Panc1 (cell line): ENCODE data around the gene HNF4A.

Experiments used
- POLR2AphosphoS5 ChIP-seq: IDR thresholded peaks from 2 replicates; pipeline ENCODE4 v1.6.1; 2012; ENCODE audit warnings: mild to moderate bottlenecking, low read depth, low read length, moderate library complexity
- TF ChIP-seq, protein P1 (sequence below): fragments of 450-650 bp; IDR thresholded peaks from 2 replicates; pipeline ENCODE4 v1.5.1; 2017; ENCODE audit warnings: mild to moderate bottlenecking
- TF ChIP-seq, protein P2 (sequence below), 2 experiments: IDR thresholded peaks; 2 replicates each; pipeline ENCODE4 v1.6.1; 2011 to 2012; ENCODE audit warnings: low read depth in 2 of 2, control low read depth in 1 of 2, low read length in 1 of 2, mild to moderate bottlenecking in 1 of 2, moderate library complexity in 1 of 2; ENCODE audit not compliant: insufficient read depth in 1 of 2

DNA sequence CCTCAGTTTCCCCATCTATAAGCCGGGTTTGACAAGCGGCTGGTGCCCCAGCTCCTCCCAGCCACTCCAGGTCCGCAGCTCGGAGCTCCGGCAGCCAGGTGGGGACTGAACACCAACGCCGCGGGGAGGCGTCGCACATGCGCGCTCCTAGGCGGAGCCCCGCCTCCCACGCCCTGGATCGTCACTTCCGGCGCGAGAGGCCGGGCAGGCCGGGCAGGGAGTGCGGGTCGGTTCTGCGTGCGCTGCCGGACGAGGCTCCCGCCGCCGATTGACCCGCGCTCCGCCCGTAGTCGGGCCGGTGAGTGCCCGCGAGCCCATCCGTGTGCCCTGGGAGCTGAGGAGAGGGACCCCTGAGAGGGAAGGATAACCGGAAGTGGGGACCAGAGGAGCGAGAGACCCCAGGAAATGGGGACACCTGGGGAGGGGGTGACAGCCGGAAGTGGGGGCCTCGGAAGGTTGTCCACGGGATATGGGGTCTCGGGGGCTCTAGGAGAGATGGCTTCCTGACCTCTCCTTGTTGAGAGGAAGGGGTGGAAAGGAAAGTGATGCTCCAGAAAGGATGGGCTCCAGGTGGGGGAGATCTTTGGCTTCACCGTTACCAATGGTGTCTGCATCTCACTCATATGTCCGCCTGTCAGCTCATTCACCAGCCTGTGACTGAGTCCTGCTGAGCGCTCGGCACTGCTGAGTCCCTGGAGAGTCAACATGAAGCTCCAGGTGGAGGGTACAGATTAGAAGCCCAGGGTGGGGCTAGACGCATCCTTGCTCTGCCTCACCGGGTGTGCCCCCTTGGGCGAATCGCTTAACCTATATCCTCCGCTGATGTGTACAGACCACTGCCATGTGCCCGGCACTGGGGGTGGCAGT is 120.4 kb downstream of the HNF4A start, which contains the start of gene TTPAL:
- peak; percentile 95 for TF ChIP-seq POLR2AphosphoS5
- TF ChIP-seq, protein P1, sequence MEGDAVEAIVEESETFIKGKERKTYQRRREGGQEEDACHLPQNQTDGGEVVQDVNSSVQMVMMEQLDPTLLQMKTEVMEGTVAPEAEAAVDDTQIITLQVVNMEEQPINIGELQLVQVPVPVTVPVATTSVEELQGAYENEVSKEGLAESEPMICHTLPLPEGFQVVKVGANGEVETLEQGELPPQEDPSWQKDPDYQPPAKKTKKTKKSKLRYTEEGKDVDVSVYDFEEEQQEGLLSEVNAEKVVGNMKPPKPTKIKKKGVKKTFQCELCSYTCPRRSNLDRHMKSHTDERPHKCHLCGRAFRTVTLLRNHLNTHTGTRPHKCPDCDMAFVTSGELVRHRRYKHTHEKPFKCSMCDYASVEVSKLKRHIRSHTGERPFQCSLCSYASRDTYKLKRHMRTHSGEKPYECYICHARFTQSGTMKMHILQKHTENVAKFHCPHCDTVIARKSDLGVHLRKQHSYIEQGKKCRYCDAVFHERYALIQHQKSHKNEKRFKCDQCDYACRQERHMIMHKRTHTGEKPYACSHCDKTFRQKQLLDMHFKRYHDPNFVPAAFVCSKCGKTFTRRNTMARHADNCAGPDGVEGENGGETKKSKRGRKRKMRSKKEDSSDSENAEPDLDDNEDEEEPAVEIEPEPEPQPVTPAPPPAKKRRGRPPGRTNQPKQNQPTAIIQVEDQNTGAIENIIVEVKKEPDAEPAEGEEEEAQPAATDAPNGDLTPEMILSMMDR: no peak; the same call in 1 of the 2 replicates
- TF ChIP-seq, protein P2, sequence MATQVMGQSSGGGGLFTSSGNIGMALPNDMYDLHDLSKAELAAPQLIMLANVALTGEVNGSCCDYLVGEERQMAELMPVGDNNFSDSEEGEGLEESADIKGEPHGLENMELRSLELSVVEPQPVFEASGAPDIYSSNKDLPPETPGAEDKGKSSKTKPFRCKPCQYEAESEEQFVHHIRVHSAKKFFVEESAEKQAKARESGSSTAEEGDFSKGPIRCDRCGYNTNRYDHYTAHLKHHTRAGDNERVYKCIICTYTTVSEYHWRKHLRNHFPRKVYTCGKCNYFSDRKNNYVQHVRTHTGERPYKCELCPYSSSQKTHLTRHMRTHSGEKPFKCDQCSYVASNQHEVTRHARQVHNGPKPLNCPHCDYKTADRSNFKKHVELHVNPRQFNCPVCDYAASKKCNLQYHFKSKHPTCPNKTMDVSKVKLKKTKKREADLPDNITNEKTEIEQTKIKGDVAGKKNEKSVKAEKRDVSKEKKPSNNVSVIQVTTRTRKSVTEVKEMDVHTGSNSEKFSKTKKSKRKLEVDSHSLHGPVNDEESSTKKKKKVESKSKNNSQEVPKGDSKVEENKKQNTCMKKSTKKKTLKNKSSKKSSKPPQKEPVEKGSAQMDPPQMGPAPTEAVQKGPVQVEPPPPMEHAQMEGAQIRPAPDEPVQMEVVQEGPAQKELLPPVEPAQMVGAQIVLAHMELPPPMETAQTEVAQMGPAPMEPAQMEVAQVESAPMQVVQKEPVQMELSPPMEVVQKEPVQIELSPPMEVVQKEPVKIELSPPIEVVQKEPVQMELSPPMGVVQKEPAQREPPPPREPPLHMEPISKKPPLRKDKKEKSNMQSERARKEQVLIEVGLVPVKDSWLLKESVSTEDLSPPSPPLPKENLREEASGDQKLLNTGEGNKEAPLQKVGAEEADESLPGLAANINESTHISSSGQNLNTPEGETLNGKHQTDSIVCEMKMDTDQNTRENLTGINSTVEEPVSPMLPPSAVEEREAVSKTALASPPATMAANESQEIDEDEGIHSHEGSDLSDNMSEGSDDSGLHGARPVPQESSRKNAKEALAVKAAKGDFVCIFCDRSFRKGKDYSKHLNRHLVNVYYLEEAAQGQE (IDR thresholded peaks at IDR 0.05; ENCODE audit: insufficient read depth in 1 of 2, low read depth in 2 of 2, low read length in 1 of 2): no peak
